ENCODE results near the gene GABRG1.

GABRG1 gene

GRCh38 chr4:46124773-46125413 is 1.0 kb upstream of the GABRG1 start:
- no peak overlapping the region for H3K4me3 ChIP-seq (ENCODE audit: low read depth, low read length, poor library complexity, severe bottlenecking)
- H3K27ac ChIP-seq (ENCODE audit: low read depth, low read length, poor library complexity, severe bottlenecking): no peak overlapping the region
- no peaks in the 10 kb centered on the region for H3K9me3 ChIP-seq (ENCODE audit: low read length)
- H3K9ac ChIP-seq (ENCODE audit: low read length): no peak overlapping the region
- TF ChIP-seq, protein P1, sequence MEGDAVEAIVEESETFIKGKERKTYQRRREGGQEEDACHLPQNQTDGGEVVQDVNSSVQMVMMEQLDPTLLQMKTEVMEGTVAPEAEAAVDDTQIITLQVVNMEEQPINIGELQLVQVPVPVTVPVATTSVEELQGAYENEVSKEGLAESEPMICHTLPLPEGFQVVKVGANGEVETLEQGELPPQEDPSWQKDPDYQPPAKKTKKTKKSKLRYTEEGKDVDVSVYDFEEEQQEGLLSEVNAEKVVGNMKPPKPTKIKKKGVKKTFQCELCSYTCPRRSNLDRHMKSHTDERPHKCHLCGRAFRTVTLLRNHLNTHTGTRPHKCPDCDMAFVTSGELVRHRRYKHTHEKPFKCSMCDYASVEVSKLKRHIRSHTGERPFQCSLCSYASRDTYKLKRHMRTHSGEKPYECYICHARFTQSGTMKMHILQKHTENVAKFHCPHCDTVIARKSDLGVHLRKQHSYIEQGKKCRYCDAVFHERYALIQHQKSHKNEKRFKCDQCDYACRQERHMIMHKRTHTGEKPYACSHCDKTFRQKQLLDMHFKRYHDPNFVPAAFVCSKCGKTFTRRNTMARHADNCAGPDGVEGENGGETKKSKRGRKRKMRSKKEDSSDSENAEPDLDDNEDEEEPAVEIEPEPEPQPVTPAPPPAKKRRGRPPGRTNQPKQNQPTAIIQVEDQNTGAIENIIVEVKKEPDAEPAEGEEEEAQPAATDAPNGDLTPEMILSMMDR (IDR thresholded peaks at IDR 0.05; ENCODE audit: low read length): no peak
- no peak for TF ChIP-seq EZH2 (IDR thresholded peaks at IDR 0.05; ENCODE audit: borderline replicate concordance, low read length)
- H3F3A ChIP-seq (ENCODE audit: insufficient read depth, low read length): no peaks in the 10 kb centered on the region
- H3K4me2 ChIP-seq (ENCODE audit: low read length): no peak overlapping the region
- no peaks in the 10 kb centered on the region for H4K20me1 ChIP-seq (ENCODE audit: insufficient read depth, low read length)
- H3K36me3 ChIP-seq (ENCODE audit: insufficient read depth, low read length): no peaks in the 10 kb centered on the region
- no peak overlapping the region for H2AFZ ChIP-seq (ENCODE audit: low read length)
- no peaks in the 10 kb centered on the region for H3K9me2 ChIP-seq (ENCODE audit: low read depth, low read length)
- H3K79me2 ChIP-seq (ENCODE audit: insufficient read depth, low read length): no peaks in the 10 kb centered on the region
- H3K4me1 ChIP-seq (ENCODE audit: insufficient read depth, low read length, severe bottlenecking): no peaks in the 10 kb centered on the region
- no peaks in the 10 kb centered on the region for H3K27me3 ChIP-seq (ENCODE audit: insufficient read depth, low read length)

DNA sequence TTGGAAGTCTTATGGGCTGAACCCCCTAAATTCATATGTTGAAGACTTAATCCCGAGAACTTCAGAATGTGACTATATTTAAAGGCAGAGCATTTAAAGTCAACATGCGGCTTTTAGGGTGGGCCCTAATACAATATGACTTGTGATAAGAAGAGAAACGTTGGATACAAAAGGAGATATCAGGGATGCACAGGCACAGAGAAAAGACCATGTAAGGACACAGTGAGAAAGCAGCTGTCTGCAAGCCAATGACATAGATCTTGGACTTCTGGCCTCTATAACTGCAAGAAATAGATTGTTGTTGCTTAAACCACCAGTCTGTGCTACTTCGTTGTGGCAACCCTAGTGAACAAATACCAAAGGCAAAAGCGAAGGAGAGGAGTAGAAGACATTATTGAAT is 42.2 kb downstream of the GABRG1 start:
- H3K27ac ChIP-seq (ENCODE audit: low read depth, low read length, poor library complexity, severe bottlenecking): no peak overlapping the region
- no peak overlapping the region for H2AFZ ChIP-seq (ENCODE audit: low read length)
- H3K9me3 ChIP-seq (ENCODE audit: low read length): no peaks in the 10 kb centered on the region
- H3K79me2 ChIP-seq (ENCODE audit: insufficient read depth, low read length): no peaks in the 10 kb centered on the region
- H3K36me3 ChIP-seq (ENCODE audit: insufficient read depth, low read length): no peaks in the 10 kb centered on the region
- no peaks in the 10 kb centered on the region for H3K9me2 ChIP-seq (ENCODE audit: low read depth, low read length)
- no peak overlapping the region for H3K9ac ChIP-seq (ENCODE audit: low read length)
- H3K4me3 ChIP-seq (ENCODE audit: low read depth, low read length, poor library complexity, severe bottlenecking): no peak overlapping the region
- no peaks in the 10 kb centered on the region for H3K4me1 ChIP-seq (ENCODE audit: insufficient read depth, low read length, severe bottlenecking)
- H3K27me3 ChIP-seq (ENCODE audit: insufficient read depth, low read length): no peaks in the 10 kb centered on the region
- TF ChIP-seq EZH2 (IDR thresholded peaks at IDR 0.05; ENCODE audit: borderline replicate concordance, low read length): no peak
- no peaks in the 10 kb centered on the region for H3F3A ChIP-seq (ENCODE audit: insufficient read depth, low read length)
- H3K4me2 ChIP-seq (ENCODE audit: low read length): no peak overlapping the region
- no peaks in the 10 kb centered on the region for H4K20me1 ChIP-seq (ENCODE audit: insufficient read depth, low read length)

DNA sequence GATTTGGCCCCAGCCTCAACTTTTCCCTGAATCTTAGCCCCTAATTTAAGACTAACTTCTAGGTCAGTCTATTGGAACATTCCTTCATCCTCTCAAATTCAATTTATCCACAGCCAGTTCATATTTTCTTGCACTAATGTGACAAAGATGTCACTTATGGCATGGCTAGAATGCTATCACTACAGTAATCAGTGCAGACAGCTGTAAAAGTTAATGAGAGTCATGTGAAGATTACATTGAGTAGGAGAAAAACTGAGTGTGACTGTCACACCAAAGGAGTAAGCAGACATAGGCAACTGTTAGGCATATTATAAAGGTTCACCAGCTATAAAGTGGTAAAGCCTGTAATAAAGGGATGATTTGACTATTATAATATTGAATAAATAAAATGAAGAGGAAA is 42.6 kb downstream of the GABRG1 start:
- Histone ChIP-seq H3K4me2 (ENCODE audit: low read length) (no peak overlapping the region), H3K9me2 (ENCODE audit: low read depth, low read length) (no peaks in the 10 kb centered on the region), H3K9me3 (ENCODE audit: low read length) (no peaks in the 10 kb centered on the region), H3K27me3 (ENCODE audit: insufficient read depth, low read length) (no peaks in the 10 kb centered on the region), H3K4me1 (ENCODE audit: insufficient read depth, low read length, severe bottlenecking) (no peaks in the 10 kb centered on the region), H4K20me1 (ENCODE audit: insufficient read depth, low read length) (no peaks in the 10 kb centered on the region), H3K4me3 (ENCODE audit: low read depth, low read length, poor library complexity, severe bottlenecking) (no peak overlapping the region), H3F3A (ENCODE audit: insufficient read depth, low read length) (no peaks in the 10 kb centered on the region), H3K9ac (ENCODE audit: low read length) (no peak overlapping the region), H3K79me2 (ENCODE audit: insufficient read depth, low read length) (no peaks in the 10 kb centered on the region), H2AFZ (ENCODE audit: low read length) (no peak overlapping the region), H3K27ac (ENCODE audit: low read depth, low read length, poor library complexity, severe bottlenecking) (no peak overlapping the region), H3K36me3 (ENCODE audit: insufficient read depth, low read length) (no peaks in the 10 kb centered on the region)
- TF ChIP-seq, protein P1 (IDR thresholded peaks at IDR 0.05; ENCODE audit: low read length): no peak
- no peak for TF ChIP-seq EZH2 (IDR thresholded peaks at IDR 0.05; ENCODE audit: borderline replicate concordance, low read length)

GRCh38 chr4:46073778-46074177 is 50.1 kb downstream of the GABRG1 start:
- no peaks in the 10 kb centered on the region for H3K9me2 ChIP-seq (ENCODE audit: low read depth, low read length)
- no peak for TF ChIP-seq EZH2 (IDR thresholded peaks at IDR 0.05; ENCODE audit: borderline replicate concordance, low read length)
- TF ChIP-seq, protein P1 (IDR thresholded peaks at IDR 0.05; ENCODE audit: low read length): no peak
- H3K4me2 ChIP-seq (ENCODE audit: low read length): no peak overlapping the region
- H2AFZ ChIP-seq (ENCODE audit: low read length): no peak overlapping the region
- H4K20me1 ChIP-seq (ENCODE audit: insufficient read depth, low read length): no peaks in the 10 kb centered on the region
- H3K9ac ChIP-seq (ENCODE audit: low read length): no peak overlapping the region
- no peaks in the 10 kb centered on the region for H3K79me2 ChIP-seq (ENCODE audit: insufficient read depth, low read length)
- H3K4me1 ChIP-seq (ENCODE audit: insufficient read depth, low read length, severe bottlenecking): no peaks in the 10 kb centered on the region
- no peak overlapping the region for H3K4me3 ChIP-seq (ENCODE audit: low read depth, low read length, poor library complexity, severe bottlenecking)
- no peak overlapping the region for H3K27ac ChIP-seq (ENCODE audit: low read depth, low read length, poor library complexity, severe bottlenecking)
- H3K27me3 ChIP-seq (ENCODE audit: insufficient read depth, low read length): no peaks in the 10 kb centered on the region
- H3K9me3 ChIP-seq (ENCODE audit: low read length): no peaks in the 10 kb centered on the region
- no peaks in the 10 kb centered on the region for H3K36me3 ChIP-seq (ENCODE audit: insufficient read depth, low read length)
- no peaks in the 10 kb centered on the region for H3F3A ChIP-seq (ENCODE audit: insufficient read depth, low read length)
